HCT116 (cell line): ENCODE data around the gene C17orf67. TPM values are rescaled to one million over a fixed set of nuclear protein-coding genes. Genes with fewer than 3 reads are reported as not detected.

ENCODE experiments used
- ATAC-seq: fragments of 200-7000 bp; cut with Tn5 transposase; 2 replicates; pipeline ENCODE4 v1.9.1; 2020; ENCODE audit warnings: mild to moderate bottlenecking, moderate library complexity
- BruUV-seq: library from RNA; stranded (reverse); fragments of 400-500 nt; replicated peaks from 2 replicates; lab custom pipeline; 2021; lab: Mats Ljungman, UMichigan
- CTCF ChIA-PET: fragments of 300-600 bp; sonication (Branson Sonifier 250); formaldehyde crosslinking; loops from one replicate; lab custom pipeline; 2021; ENCODE audit warnings: antibody characterized with exemption; lab: Charles Lee
- POLR2A ChIA-PET: fragments of 300-600, 350-600 bp; sonication (Branson Sonifier 250); formaldehyde crosslinking; loops from one replicate; lab custom pipeline; 2021; ENCODE audit warnings: antibody characterized with exemption; lab: Charles Lee
- RAD21 ChIA-PET, 2 experiments: fragments of 300-600 bp; sonication (Branson Sonifier 250); formaldehyde crosslinking; loops; one replicate each; lab custom pipeline; 2023; ENCODE audit warnings: low total read pairs in 2 of 2; ENCODE audit not compliant: uncharacterized antibody in 2 of 2, unreplicated experiment in 2 of 2, low non-redundant PET in 1 of 2; lab: Charles Lee
- DNase-seq: peaks from one replicate; pipeline ENCODE4 v3.0.0-alpha.2; 2010; ENCODE audit warnings: low read depth, low spot score
- H2AFZ ChIP-seq: fragments of 200-600 bp; shearing (Covaris generic), sonication (generic); 2 replicates; pipeline ENCODE4 v1.6.1; 2017; ENCODE audit warnings: low read depth, mixed run types, mixed read lengths, antibody characterized with exemption, low read length; ENCODE audit not compliant: poor library complexity, severe bottlenecking
- H3K27ac ChIP-seq: 2 replicates; pipeline ENCODE4 v1.5.1; 2012; ENCODE audit warnings: low read depth, low read length
- H3K27me3 ChIP-seq: fragments of 200-600 bp; sonication (generic); 2 replicates; pipeline ENCODE4 v1.6.1; 2016; ENCODE audit warnings: mixed run types, low read length, mixed read lengths; ENCODE audit not compliant: insufficient read depth
- H3K36me3 ChIP-seq, 2 experiments: fragments of 200-500 bp in 1 of 2; fragments of 200-600 bp in 1 of 2; sonication (Bioruptor generic) in 1 of 2; sonication (generic) in 1 of 2; 2 replicates each; pipeline versions ENCODE4 v1.5.1 to v1.6.1; 2014 to 2016; ENCODE audit warnings: low read length in 2 of 2, inconsistent platforms in 1 of 2, mixed read lengths in 1 of 2, mixed run types in 1 of 2; ENCODE audit not compliant: insufficient read depth in 2 of 2, control insufficient read depth in 1 of 2
- H3K4me1 ChIP-seq, 2 experiments: fragments of 200-600 bp in 1 of 2; sonication (generic) in 1 of 2; 2 replicates each; pipeline versions ENCODE4 v1.5.1 to v1.6.1; 2012 to 2017; ENCODE audit warnings: low read length in 2 of 2, inconsistent platforms in 1 of 2, mild to moderate bottlenecking in 1 of 2, mixed read lengths in 1 of 2, mixed run types in 1 of 2, moderate library complexity in 1 of 2; ENCODE audit not compliant: insufficient read depth in 2 of 2, control insufficient read depth in 1 of 2
- H3K4me2 ChIP-seq: fragments of 200-600 bp; sonication (generic); 2 replicates; pipeline ENCODE4 v1.6.1; 2017; ENCODE audit warnings: mixed run types, low read length, mixed read lengths
- H3K4me3 ChIP-seq, 2 experiments: fragments of 200-600 bp in 1 of 2; sonication (generic) in 1 of 2; replicated peaks in 1 of 2; 2 replicates each; pipeline ENCODE4 v1.5.1; 2011 to 2016; ENCODE audit warnings: low read length in 2 of 2, control low read depth in 1 of 2, low read depth in 1 of 2, mild to moderate bottlenecking in 1 of 2, mixed read lengths in 1 of 2, mixed run types in 1 of 2
- H3K79me2 ChIP-seq: fragments of 200-600 bp; sonication (generic); 2 replicates; pipeline ENCODE4 v1.6.1; 2017; ENCODE audit warnings: mild to moderate bottlenecking, mixed run types, low read length, moderate library complexity, mixed read lengths; ENCODE audit not compliant: insufficient read depth
- H3K9ac ChIP-seq: fragments of 200-600 bp; sonication (generic); 2 replicates; pipeline ENCODE4 v1.6.1; 2016; ENCODE audit warnings: low read length, mixed read lengths
- H3K9me2 ChIP-seq: fragments of 200-600 bp; sonication (generic), shearing (Covaris generic); 2 replicates; pipeline ENCODE4 v1.6.1; 2017; ENCODE audit warnings: mixed run types, mild to moderate bottlenecking, moderate library complexity; ENCODE audit not compliant: insufficient read depth
- H3K9me3 ChIP-seq, 2 experiments: fragments of 200-500 bp in 1 of 2; fragments of 200-600 bp in 1 of 2; sonication (Bioruptor generic) in 1 of 2; sonication (generic) in 1 of 2; 2 replicates each; pipeline ENCODE4 v1.6.1; 2014 to 2017; ENCODE audit warnings: low read length in 2 of 2, mixed read lengths in 2 of 2, inconsistent platforms in 1 of 2, low read depth in 1 of 2, mild to moderate bottlenecking in 1 of 2, mixed run types in 1 of 2, moderate library complexity in 1 of 2; ENCODE audit not compliant: control insufficient read depth in 1 of 2, insufficient read depth in 1 of 2
- H4K20me1 ChIP-seq: fragments of 200-600 bp; sonication (generic), shearing (Covaris generic); 2 replicates; pipeline ENCODE4 v1.6.1; 2017; ENCODE audit warnings: mixed run types, mild to moderate bottlenecking, moderate library complexity; ENCODE audit not compliant: insufficient read depth
- CBX3 ChIP-seq: IDR thresholded peaks from 2 replicates; pipeline ENCODE4 v1.6.1; 2012; ENCODE audit warnings: low read depth
- CTCF ChIP-seq, 3 experiments: fragments of 200-600 bp in 1 of 3; sonication (generic) in 1 of 3; IDR thresholded peaks in 2 of 3; conservative IDR thresholded peaks in 1 of 3; 2 replicates each; pipeline ENCODE4 v1.5.1; 2012 to 2017; ENCODE audit warnings: low read depth in 2 of 3, low read length in 2 of 3, antibody characterized with exemption in 1 of 3, borderline replicate concordance in 1 of 3, control low read depth in 1 of 3, mild to moderate bottlenecking in 1 of 3, mixed read lengths in 1 of 3, mixed run types in 1 of 3, moderate library complexity in 1 of 3; ENCODE audit not compliant: insufficient read depth in 1 of 3
- ELF1 ChIP-seq: IDR thresholded peaks from 2 replicates; pipeline ENCODE4 v1.6.1; 2012; ENCODE audit warnings: low read depth, borderline replicate concordance
- JUND ChIP-seq: IDR thresholded peaks from 2 replicates; pipeline ENCODE4 v1.6.1; 2012
- MAX ChIP-seq: IDR thresholded peaks from 2 replicates; pipeline ENCODE4 v1.6.1; 2012
- RAD21 ChIP-seq: IDR thresholded peaks from 2 replicates; pipeline ENCODE4 v1.6.1; 2012; ENCODE audit warnings: low read depth, mild to moderate bottlenecking
- TCF7L2 ChIP-seq: IDR thresholded peaks from 2 replicates; pipeline ENCODE4 v1.7.0; 2011; ENCODE audit warnings: borderline replicate concordance, inconsistent platforms; ENCODE audit not compliant: insufficient read depth, insufficient read length; ENCODE audit errors: extremely low read depth
- ZBTB33 ChIP-seq: IDR thresholded peaks from 2 replicates; pipeline ENCODE4 v1.6.1; 2011; ENCODE audit warnings: mild to moderate bottlenecking, low read length, moderate library complexity; ENCODE audit not compliant: insufficient replicate concordance; ENCODE audit errors: extremely low read depth
- ZNF274 ChIP-seq: fragments of 200-500 bp; sonication (Bioruptor generic); IDR thresholded peaks from 2 replicates; pipeline ENCODE4 v1.6.1; 2014; ENCODE audit warnings: mild to moderate bottlenecking, low read depth, low read length, inconsistent platforms
- intact Hi-C: fragments of 100-400 bp; cut with micrococcal nuclease; formaldehyde crosslinking; loops from 2 replicates; pipeline ENCODE4 v1.10.0; 2022
- total RNA-seq: library from RNA; stranded (reverse); gene quantifications from one replicate; pipeline ENCODE4 v1.2.1, GENCODE V29; 2021; ENCODE audit not compliant: unreplicated experiment

Gene C17orf67
- total RNA-seq, 1 experiment from 2014 or later = 0.84 TPM

- BruUV-seq = no TSS peak
- intact Hi-C loops = no loop called here
- Histone ChIP-seq H3K4me1 (no peaks in the 10 kb centered on the region), H3K79me2 (no peaks in the 10 kb centered on the region), H3K36me3 (no peaks in the 10 kb centered on the region), H3K9ac (no peak overlapping the region), H3K4me2 (no peak overlapping the region), H3K9me3 (no peaks in the 10 kb centered on the region; a peak in 1 of 4 replicates), H2AFZ (no peak overlapping the region), H3K9me2 (no peaks in the 10 kb centered on the region), H4K20me1 (no peaks in the 10 kb centered on the region), H3K27me3 (peaks cover 15% of the 10 kb centered on the region; the same call in 1 of the 2 replicates), H3K27ac (no peak overlapping the region), H3K4me3 (no peak overlapping the region)
- no peak for DNase-seq
- TF ChIP-seq RAD21 (no peak), MAX (no peak), ELF1 (no peak), TCF7L2 (no peak), ZBTB33 (no peak), CBX3 (no peak), ZNF274 (no peak), CTCF (IDR thresholded peaks at IDR 0.05 in 2 of 3, conservative IDR thresholded peaks at IDR 0.05 in 1 of 3; ENCODE audit: borderline replicate concordance in 1 of 3, insufficient read depth in 1 of 3, low read depth in 2 of 3, low read length in 2 of 3) (no peak), JUND (no peak)
- ChIA-PET RAD21 (no interaction called here), CTCF (no interaction called here), POLR2A (no interaction called here)
- ATAC-seq = no peak
Observed at GRCh38 chr17:56762988-56763387, 70.7 kb downstream of the C17orf67 start.
